Measurements from ENCODE around the gene USP20.
"Not testable (repeated sequence)": the region's sequence is repeated elsewhere in the genome, so short reads cannot be mapped to it uniquely, and the experiment has no call there.

USP20 gene

GRCh38 chr9:129890718-129891299 is 55.6 kb downstream of the USP20 start:
- DNase-seq (ENCODE audit: low read depth): not testable (repeated sequence)

GRCh38 chr9:129891569-129891968 is 56.3 kb downstream of the USP20 start:
- DNase-seq (ENCODE audit: low read depth): no peak

DNA sequence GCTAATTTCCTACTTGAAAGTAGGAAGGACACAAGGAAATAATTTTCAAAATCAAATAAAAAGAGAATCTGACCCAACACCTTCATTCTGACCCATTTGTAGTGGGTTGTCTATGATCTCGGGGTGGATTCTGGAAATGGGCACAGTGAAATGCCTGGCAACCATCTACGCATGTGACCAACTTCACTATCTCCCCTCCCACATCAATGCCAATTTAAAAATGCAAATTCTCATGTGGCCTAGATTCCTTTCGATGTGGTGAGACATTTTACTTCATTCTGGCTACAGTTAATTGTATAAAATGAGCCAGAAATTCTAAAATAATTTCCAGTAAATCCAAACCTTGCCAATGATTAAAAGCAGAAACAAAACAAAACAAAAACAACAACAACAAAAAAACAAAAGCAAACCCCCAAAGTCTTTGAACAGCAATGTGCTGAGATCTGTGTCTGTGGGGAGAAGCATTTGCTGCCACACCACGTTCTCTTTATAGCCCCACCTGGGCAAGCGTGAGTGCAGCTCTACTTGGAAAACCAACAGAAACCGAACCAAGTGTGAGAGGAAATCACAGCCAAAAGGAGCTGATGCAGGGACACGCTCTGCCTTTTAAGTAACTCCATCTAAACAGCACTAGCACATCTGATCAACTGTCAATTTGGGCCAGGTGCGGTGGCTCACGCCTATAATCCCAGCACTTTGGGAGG is 59.0 kb downstream of the USP20 start:
- no peak for DNase-seq (ENCODE audit: low read depth)

DNA sequence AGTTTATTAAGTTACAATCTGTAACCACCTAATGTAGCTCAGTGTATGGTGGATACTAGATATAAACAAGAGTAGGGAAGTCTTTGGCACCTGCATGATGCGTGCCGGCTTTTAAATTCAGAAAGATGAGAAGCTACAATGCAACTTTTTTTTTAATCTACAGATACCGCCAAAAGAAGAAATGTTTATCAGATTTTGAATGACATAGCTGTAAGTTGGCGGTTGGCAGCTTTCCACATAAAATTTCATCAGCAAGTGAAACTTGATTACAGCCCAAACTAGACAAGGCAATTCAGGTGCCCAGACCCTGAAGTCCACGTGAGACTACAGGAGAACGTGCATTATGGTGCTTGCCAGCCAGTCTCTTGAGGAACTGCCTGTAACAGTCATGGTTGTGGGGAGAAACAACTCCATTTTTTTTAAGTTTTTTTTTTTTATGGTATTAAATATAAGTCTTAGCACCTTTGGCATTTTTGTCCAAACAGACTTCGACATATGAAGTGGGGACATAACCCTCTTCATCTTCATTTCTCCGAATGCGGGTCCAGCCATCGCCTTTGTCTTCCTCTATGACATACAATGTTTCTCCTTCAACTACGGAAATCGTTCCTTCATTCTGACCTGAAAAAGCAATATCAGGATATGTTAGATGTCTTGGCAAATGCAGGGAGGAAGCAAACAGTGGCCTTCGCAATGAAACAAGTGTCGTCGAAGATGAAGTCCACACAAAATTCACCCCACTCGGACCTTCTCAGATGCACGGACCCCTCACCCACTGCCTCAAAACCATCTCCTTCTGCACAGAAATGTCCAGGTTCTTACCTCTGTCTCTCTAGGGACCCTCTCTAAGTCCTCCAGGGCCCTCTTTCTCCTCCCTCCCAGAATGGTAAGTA is 60.4 kb downstream of the USP20 start:
- no peak for DNase-seq (ENCODE audit: low read depth)

DNA sequence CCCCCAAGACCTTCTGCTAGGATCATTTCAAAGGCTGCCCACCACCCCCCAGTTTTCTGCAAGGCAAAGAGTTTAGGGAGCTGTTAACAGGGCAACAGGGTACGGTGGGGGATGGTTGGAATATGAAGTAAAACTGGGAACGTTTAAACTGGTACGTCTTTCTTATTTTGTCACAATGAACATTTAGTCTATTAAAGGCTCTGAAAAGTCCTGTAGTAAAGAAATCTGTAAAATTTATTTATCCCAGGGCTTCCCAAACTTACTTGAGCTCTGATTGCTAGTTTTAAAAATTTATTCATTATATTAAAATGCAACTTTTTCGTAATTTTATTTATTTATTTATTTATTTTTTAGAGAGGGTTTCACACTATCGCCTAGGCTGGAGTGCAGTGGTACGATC is 62.0 kb downstream of the USP20 start:
- DNase-seq (ENCODE audit: low read depth): no peak

GRCh38 chr9:129898185-129898584 is 62.9 kb downstream of the USP20 start:
- DNase-seq (ENCODE audit: low read depth): no peak

GRCh38 chr9:129899620-129900019 is 64.4 kb downstream of the USP20 start:
- DNase-seq (ENCODE audit: low read depth): no peak

DNA sequence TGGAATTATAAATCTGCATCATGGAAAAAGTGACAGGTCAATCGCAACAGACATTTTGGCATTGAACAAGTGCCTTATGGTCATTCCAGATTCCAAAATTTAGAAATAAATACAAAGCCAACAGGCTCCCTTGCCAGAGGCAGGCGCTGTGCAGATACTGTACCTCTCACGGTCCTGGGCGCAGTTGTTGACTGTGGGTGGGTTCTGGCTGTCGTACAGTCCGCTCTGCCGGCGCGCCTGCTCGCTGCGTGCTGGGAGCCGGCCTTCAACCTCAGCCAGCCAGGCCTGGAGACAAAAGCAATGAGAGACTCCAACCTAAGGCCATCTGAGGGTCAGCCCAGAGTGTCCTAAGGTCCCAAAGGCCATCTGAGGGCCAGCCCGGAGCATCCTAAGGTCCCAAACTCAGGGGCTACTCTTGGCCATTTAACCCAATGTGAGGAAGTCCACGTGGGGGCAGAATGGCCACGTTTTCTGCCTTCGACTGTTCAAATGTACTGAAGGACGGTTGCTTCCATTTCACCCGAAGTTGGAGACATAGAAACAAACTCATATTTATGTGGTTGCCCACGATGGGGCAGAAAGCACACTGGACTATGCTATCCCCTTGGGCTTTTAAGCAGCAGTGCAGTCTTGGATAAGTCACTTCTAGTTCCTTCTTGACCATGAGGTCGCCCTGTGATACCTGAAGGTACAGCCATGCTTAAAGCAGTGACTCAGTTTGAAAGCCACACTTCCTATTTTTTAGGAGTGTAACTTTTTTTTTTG is 65.2 kb downstream of the USP20 start:
- DNase-seq (ENCODE audit: low read depth): no peak

- DNase-seq (ENCODE audit: low read depth): no peak
Observed at GRCh38 chr9:129901993-129902739, 66.9 kb downstream of the USP20 start.

- DNase-seq (ENCODE audit: low read depth): no peak
Observed at GRCh38 chr9:129902740-129903134, 67.5 kb downstream of the USP20 start.

GRCh38 chr9:129904734-129905133 is 69.5 kb downstream of the USP20 start:
- DNase-seq (ENCODE audit: low read depth): no peak

DNA sequence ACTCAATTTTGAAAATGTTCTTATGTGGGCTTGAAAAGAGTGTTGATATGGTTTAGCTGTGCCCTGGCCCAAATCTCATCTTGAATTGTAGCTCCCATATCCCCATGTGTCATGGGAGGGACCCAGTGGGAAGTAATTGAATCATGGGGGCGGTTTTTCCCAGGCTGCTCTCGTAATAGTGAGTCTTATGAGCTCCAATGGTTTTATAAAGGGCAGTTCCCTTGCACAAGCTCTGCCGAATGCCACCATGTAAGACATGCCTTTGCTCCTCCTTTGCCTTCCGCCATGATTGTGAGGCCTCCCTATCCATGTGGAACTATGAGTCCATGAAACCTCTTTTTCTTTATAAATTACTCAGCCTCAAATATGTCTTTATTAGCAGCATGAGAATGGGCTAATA is 71.0 kb downstream of the USP20 start:
- DNase-seq (ENCODE audit: low read depth): no peak

DNA sequence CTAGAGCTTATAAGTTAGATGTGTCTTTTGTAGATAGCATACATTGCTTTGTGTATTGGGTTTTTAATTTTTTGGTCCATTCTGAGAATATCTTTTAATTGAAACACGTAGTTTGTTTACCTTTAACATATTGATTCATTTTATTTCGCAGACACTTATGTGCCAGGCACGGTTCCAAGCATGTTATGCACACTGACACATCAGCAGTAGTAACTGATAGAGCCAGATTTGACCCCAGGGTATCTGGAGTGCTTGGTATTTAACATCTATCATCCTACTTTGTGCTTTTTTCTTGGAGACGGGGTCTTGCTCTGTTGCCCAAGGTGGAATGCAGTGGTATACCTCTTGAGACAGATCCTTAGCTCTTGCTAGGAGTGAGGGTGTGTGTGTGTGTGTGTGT is 71.9 kb downstream of the USP20 start:
- DNase-seq (ENCODE audit: low read depth): no peak

GRCh38 chr9:129908906-129909305 is 73.6 kb downstream of the USP20 start:
- DNase-seq (ENCODE audit: low read depth): no peak

- no peak for DNase-seq (ENCODE audit: low read depth)
Observed at GRCh38 chr9:129909851-129910250, 74.6 kb downstream of the USP20 start.

GRCh38 chr9:129910628-129911567 is 75.6 kb downstream of the USP20 start:
- peak; percentile 99 for DNase-seq (ENCODE audit: low read depth)

- DNase-seq (ENCODE audit: low read depth): no peak
Observed at GRCh38 chr9:129914051-129914450, 78.8 kb downstream of the USP20 start.

GRCh38 chr9:129916707-129917106 is 81.4 kb downstream of the USP20 start:
- no peak for DNase-seq (ENCODE audit: low read depth)

- no peak for DNase-seq (ENCODE audit: low read depth)
Observed at GRCh38 chr9:129918296-129918950, 83.2 kb downstream of the USP20 start.

- DNase-seq (ENCODE audit: low read depth): no peak
Observed at GRCh38 chr9:129919277-129919676, 84.0 kb downstream of the USP20 start.
